HG03457 (cell line): ENCODE data around the gene AUTS2.
A peak's percentile ranks its signal among the peaks of the same experiment; 100 is the strongest.
"Not testable (repeated sequence)": the region's sequence is repeated elsewhere in the genome, so short reads cannot be mapped to it uniquely, and the experiment has no call there.

Experiments
- ATAC-seq: cut with Tn5 transposase; IDR thresholded peaks from one replicate; pipeline ENCODE4 v1.9.1; 2021; ENCODE audit warnings: moderate number of reproducible peaks; ENCODE audit not compliant: unreplicated experiment

Gene AUTS2

DNA sequence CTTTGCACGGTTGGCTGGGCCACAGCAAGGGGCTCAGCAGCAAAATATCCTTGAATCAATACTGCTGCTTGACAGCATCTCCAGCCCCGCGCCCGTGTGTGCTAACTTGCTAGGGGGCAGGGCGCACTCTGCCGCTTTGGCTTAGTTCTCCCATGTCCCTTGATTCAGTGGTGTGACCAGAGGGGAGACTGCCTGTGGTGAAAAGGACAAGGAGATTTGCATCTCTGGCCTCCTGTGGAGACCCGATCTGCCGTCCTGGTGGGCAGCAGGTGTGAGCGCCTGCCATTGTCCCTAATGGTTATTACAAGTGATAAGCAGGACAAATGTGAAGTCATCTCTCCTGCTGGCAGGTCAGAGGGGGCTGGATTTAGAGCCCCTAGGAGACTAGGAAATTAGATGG lies 1033.4 kb downstream of the AUTS2 start:
- ATAC-seq: no peak

DNA sequence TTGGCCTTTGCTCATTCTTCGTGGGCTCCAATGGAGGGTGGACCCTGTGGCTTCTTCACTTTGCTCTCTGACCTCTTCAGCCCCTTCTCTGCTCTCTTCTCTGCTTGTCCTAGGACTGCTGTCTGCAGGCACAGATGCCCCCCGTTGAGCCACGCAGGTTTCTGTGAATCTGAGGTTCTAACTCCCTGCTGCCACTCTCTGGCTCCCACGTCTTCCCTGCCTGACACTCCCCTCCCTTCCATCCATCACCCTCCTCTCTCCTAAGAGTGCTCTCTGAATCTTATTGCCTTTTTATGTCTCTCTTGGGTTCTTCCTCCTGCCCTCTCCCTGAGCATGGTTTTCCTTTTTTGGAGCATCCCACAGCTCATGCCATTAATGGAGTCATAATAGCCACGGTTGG lies 1034.1 kb downstream of the AUTS2 start:
- no peak for ATAC-seq

DNA sequence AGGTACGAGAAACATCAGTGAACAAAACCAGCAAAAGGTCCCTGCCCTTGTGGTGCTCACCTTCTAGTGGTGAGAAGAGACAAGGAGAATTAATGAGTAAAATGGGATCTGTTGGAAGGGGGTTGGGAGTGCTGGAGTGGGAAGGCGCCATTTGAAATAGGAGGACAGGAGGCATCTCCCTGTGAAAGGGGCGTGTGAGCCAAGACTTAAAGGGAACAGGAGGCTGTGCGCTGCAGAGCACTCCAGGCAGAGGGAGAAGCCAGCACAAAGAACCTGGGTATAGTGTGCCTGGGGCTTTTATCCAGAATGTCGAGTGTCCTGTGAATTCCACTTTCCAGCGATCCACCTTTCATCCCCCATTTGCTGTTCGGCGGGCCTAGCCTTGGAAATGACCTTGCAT lies 1035.8 kb downstream of the AUTS2 start:
- no peak for ATAC-seq

DNA sequence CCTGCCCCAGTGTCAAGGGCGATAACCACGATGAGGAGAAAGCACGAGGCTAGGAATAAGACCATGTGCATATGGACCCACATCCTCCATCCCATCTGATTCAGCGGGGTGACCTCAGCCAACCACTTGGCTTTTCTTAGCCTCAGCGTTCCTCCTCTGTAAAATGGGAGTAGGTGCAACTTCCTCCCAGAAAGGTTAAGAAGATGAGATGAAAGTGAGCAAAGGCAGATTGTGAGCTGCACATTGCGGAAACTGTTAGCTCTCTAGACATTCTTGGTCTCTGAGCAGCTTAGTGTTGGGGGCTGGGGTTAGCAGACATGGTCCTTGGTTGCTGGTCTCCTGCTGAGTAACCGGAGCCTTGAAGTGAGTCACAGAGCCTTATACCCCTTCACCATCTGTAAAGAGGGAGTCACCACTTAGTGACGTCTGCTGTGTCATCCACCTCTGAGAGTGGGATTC lies 1036.4 kb downstream of the AUTS2 start:
- ATAC-seq: no peak

DNA sequence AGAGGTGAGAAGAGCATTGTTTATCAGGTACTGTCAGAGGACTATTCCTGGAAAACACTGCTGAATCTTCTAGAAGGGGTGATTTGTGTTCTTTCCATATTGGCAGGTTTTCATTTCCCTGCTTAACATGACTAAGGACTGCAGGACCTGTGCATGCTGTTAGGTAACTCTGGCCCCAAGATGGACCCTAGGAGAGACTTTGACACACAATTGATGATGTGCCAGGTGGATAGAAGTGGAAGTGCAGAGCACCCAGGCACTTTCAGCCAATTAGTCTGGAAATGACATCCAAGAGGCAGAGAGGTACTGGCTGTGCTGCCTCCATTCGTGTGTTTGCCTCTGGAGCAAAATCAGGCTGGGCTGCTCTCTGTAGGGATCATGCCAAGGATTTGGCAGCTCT lies 1037.4 kb downstream of the AUTS2 start:
- ATAC-seq: no peak

DNA sequence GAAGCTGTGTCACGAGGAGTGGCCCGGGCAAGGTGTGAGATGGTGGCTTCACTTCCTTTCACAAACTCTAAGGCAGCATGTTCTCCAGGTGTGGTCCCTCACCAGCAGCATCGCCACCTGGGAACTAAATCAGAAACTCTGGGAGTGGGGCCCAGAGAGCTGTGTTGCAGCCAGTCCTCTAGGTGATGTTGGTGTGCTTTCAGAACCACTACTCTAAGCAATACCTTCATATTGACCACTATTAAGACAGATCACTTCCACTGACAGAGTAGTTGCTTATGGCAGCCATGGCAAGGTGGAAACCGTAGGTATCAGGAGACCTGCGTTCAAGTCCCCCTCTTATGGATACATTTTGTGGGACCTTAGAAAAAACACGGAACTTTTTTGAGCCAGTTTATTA lies 1037.9 kb downstream of the AUTS2 start:
- no peak for ATAC-seq

DNA sequence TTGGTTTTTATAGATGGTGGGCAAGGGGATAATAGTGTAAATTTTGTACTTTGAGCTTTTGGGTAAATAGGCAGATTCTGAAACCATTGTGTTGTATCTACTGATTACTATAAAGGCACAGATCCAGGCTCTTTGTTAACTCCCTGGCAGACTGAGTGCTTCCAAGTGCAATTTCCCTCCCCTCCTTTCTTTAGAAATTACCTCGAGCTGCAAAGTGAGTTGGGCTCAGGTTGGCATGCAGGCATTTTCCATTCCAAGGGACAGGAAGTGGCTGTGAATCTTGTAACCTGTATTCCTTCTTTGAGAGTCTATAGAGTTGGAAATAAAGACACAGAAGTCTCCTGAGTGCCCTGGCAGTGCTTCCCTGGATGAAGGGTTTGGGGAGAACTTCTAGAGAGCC lies 1039.5 kb downstream of the AUTS2 start:
- no peak for ATAC-seq

DNA sequence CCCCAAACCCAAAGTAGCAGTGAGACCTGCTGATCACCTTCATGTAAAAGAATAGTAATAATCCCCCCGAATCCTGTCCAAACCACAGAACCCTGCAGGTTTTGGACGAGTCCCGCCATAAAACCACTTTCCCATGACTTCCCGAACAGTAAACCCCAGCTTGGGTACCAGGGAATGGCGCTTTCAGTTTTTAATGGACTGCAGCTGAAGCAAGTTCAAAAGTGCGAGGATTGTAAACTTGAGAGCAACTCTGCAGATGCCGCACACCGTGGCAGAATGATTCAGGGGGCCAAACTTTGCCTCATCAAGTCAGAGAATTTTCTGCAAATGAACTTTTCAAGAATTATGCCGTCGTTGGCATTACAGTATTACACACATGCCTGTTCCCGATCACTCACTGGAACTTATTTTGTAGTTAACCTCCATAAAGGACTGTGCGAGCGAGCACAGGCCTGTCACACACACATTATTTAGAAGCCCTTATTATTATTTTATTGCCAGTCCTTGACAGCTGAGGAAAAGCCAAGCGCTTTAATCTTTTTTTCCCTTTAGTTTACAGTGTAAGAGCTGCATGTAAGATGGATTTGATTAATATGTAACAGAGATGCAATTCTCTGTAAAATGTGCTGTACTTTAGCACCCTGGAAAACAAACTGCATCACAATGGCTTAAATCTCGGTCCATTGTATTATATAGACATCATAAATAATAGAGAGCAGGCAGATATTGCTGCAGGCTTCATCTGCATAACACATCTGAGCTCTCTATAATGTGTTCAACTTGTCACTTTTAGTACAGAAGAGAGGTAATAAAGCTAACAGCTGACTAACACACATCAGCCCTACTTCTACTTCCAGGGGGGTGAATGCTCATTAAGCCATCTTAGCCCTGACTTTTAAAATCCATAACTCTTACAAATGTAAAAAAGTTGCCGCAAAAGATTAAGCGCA lies 1040.2 kb downstream of the AUTS2 start:
- ATAC-seq: no peak

DNA sequence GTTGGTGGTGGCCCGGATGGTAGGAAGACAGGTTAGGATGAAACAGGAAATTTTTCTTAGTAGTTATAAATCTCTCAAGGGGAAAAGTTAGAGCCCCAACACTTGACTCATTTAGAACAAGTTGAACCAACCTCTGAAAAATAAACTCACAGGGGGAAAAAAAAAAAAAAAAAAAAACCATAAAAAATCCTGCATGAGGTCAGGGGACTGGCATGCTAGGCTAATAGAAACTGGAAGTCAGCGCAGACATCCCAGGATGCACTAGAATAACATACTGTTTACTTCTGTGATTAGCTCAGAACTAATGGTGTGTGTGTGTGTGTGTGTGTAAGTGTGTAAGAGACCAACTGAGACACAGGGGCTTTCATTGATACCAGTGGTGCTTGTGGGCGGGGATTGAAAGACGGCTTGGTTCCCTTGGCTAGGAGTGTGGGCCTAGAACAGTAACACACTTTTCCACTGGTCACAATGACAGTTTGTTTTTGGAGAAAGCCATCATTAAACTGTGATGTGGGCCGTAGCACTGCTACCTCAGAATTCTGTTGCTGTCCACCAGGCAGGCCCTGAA lies 1042.1 kb downstream of the AUTS2 start:
- no peak for ATAC-seq

DNA sequence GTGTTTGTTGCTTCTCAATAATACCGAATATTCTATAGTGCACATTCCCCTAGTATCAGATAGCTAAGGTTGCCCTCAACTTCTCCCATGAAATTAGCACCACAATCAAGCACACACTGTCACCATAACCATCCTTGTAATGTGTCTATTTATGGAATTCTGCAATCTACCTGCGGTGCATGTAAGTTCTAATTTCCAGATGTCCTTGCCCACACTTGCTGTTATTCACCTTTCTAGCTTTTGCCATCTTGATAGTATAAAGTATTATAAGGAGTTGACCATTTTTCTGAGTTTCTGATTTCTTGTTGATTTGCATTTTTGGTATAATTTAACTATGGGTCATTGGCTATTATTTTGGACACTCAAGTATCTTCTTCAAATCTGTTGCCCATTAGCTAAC lies 1043.6 kb downstream of the AUTS2 start:
- ATAC-seq: no peak

DNA sequence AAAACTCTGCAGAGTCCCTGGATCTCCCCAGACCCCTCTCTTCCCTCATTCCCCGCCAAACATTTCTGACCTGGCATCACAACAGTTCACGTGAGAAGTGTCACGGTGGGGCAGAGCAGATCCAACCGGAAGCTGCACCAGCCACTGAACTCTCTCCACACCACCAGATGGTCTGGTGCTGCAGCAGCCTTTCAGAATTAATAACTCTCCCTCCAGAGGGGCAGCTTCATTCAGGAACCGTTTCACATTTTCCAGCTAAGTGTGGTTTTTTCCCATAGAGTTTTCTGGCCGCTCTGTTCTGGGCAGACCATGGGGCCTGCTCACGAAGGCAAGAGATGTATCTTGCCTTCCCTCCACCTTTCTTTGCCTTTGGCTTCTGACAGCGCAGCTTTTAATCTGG lies 1047.0 kb downstream of the AUTS2 start:
- ATAC-seq: no peak

DNA sequence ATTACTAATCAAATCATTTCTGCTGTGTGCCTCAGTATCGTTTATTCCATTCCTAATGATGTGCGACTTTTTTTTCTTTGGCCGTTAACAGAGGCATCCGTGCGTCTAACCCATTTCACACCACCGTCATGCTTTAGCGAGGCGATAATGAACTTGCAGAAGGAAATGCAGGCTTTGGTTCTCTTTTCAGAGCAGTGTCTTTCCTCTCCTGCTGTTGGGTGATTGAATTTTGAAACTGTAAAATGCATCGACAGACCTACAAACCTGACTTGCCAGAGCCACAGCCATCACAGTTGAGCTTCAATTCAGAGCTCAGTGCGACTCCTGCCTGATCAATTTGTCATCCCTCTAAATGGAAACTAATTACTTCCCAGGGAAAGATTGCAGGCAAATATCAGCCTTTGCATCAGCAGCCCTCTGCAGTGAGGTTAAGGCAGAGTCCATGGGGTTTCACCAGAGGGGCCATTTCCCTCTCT lies 1047.6 kb downstream of the AUTS2 start:
- ATAC-seq: no peak

DNA sequence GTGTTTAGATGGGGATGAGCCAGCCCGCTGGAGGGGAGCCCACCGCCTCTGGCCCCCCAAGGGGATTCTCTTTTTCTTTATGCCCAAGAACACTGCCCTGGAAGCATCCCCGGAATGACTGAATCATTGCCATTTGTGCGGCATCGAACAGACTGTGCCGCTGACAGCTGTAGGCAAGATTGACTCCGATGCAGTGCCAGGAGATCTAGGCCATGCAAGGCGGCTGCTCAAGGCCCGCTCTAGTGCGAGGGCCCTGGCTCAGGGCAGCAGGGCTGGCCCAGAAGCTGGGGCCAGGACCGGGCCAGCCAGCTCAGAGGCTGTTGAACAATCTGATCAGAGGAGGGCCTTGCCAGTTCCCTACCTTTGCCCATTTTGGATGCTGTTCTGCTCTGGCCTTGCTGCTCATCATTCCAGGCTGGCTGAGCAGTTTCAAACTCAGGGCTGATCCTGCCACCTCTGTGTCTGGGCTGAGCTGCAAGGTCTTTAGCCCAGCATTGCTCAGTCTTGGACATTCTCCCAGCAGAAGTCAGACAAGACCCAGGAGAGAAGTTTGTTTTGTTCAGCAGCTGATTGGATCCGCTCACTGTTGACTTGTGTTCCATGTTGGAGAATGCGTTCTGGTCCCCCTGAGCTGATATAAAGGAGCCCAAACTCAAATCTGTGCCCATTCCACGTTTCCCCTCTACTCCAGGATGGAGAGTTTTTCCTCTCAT lies 1048.4 kb downstream of the AUTS2 start:
- ATAC-seq: no peak

DNA sequence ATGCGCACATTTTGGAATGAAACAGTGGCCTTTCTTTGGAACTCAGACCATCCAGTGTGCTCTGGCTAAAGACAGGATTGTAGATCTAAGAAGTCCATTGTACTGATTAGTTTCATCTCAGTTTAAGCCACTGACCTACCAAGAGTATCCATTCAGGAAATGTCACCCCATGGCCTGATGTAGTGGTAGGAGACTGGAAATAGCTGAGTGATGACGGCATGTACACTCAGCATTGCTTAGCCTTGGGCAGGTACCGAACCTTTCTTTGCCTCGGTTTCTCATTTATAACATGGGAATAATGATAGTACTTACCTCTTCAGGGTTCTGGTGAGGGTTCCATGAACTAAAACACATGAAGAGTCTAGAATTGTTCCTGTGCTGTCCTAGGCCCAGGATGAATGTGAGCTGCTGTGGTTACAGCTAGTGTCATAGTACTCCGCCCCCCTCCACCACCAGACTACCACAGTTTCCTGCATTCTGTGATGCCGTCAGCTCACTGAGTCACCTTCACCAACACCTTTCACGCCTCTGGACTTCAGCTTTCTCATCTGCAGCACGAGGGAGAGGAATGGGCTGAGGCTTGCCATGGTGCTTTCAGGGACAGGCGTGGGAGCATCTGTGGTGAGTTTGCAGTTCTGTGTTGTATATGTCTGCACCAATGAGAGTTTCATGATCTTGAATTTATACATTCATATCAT lies 1049.7 kb downstream of the AUTS2 start:
- peak; percentile 76 for ATAC-seq

DNA sequence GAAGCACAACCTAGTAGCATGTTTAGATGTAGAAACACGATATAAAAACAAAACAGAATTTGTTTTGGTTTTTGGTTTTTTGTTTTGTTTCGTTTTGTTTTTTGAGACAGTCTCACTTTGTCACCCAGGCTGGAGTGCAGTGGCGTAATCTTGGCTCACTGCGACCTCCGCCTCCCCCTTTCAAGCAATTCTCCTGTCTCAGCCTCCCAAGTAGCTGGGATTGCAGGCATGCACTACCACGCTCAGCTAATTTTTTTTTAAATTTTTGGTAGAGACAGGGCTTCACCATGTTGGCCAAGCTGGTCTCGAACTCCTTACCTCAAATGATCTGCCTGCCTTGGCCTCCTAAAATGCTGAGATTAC lies 1050.2 kb downstream of the AUTS2 start:
- ATAC-seq: not testable (repeated sequence)

DNA sequence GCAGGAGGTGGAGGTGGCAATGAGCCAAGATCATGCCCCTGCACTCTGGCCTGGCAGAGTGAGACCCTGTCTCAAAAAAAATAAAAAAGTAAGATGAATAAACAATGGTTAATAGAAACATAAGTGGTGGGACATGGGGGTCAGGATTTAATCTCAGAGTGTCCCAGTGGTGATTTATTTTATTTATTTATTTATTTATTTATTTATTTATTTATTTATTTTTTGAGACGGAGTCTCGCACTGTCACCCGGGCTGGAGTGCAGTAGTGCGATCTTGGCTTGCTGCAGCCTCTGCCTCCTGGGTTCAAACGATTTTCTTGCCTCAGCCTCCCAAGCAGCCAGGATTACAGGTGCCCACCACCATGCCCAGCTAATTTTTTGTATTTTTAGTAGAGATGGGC lies 1051.0 kb downstream of the AUTS2 start:
- no peak for ATAC-seq

DNA sequence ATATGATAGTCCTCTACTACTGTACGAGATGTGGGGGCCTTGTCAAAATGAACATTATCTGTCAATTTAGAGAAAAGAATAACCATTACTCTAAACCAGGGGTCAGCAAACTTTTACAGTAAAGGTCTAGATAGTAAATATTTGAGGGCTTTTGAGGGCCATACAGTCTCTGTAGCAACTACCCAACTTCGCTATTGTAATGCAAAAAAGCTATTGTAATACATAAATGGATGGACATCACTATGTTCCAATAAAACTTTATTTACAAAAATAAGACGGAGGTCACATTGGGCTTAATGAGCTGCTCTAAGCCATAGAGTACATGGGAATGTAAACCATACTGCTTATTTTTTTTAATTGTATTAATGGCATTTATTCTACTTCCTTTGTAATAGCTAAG lies 1055.9 kb downstream of the AUTS2 start:
- no peak for ATAC-seq

DNA sequence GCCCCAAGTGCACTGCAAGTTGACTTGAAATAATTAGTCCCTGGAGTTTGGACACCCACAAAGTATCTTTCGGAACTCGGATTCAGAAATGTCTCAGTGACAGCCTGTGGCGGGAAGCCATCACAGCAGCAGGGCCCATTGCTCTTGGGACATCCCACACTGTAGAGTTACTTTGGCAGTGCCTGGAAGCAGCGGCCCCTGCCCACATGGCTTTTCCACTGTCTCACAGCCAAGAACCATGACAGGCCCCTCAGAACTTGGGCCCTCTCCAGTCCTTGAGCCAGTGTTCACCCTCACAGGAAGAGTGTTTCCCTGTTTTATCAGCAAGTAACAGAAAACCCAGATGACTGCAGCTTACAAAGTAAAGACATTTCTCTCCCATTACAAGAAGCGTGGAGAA lies 1056.7 kb downstream of the AUTS2 start:
- no peak for ATAC-seq

DNA sequence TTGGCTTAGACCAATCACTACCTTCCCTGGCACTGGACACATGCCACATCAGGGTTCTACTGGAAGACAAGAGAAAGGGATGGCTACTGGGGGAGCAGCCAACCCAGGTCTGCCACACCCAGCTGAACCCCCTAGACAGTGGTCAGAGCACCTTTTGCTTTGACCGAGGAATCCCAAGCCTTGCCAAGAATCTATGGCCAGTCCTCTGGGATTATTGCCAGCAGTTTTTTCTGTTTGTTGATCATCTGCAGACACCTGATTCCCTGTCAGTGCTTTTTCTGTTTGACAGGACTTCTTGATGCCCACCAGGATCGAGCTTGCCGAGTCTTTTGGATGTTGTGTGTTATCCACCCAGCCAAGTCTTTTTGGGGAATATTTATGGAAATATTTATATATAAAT lies 1057.4 kb downstream of the AUTS2 start:
- no peak for ATAC-seq

DNA sequence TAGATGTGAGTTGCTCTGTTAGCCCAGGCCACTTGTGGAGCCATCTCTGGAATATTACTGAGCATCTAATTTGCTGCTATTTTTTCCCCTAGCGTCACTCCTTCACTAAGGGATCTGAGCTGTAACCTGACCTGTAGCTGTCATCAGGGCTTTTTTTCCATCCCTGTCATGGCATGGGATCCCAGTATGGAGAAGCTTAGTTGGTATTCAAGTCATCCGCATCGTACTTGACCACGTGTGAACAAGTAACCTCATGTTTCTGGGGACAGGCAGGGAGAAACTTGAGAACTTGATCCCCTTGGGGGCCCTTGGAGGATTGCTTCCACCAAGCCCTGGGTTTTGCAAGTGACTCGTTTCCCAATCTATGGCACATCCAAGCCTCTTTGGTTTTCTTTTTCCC lies 1059.3 kb downstream of the AUTS2 start:
- no peak for ATAC-seq

DNA sequence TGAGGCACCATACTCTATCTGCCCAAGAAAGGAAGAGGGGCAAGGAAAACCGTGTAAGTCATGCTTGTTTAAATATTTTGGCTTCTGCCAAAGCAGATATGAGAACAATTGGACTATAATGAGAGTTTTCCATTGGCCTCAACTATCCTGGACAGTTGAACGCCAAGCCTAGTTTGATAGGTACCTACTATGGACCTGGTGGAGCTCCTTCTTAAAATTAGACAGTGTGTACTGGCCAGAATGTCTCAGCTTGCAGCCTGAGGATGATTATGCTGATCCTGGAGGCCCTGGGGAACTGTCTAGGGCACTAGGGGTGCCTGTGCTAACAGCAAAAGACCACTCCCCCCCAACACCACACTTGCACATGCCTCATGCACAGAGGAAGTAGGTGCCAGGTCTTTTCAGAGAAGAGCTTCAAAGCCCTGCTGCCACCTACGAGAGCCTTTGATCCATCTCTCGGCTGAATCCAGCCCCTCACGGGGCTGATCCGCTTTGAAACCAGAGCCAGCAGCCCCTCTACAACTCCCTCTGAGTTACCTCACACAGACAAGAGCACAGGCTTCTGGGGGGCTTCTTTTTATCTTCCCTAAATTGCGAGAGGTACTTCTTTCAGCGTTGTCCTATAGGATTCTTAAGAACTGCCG lies 1059.8 kb downstream of the AUTS2 start:
- ATAC-seq: no peak
